HepG2 (cell line): Measurements from ENCODE around the gene FAM98A. TPM values are rescaled to one million over a fixed set of nuclear protein-coding genes. Genes with fewer than 3 reads are reported as not detected.

Source experiments
- MXI1 ChIP-seq: IDR thresholded peaks from 3 replicates; pipeline ENCODE4 v1.6.1; 2012; ENCODE audit warnings: low read depth, low read length, inconsistent platforms, borderline replicate concordance
- PAWR ChIP-seq: sonication (generic); formaldehyde crosslinking; IDR thresholded peaks from 2 replicates; pipeline ENCODE4 v1.4.0; 2020; ENCODE audit warnings: missing genetic modification reagents, mild to moderate bottlenecking, borderline replicate concordance
- RBM39 ChIP-seq: fragments of 200-400 bp; formaldehyde crosslinking; IDR thresholded peaks from one replicate; pipeline ENCODE4 v1.6.1; 2018; ENCODE audit warnings: antibody characterized with exemption, mild to moderate bottlenecking, low read depth, low read length; ENCODE audit not compliant: poor library complexity, severe bottlenecking
- ZBTB40 ChIP-seq, 2 experiments: fragments of 450-650 bp in 1 of 2; sonication (generic) in 1 of 2; formaldehyde crosslinking in 1 of 2; IDR thresholded peaks; 2 replicates each; pipeline versions ENCODE4 v1.6.1 to v1.8.0; 2016 to 2022; ENCODE audit warnings: antibody characterized with exemption in 1 of 2, mild to moderate bottlenecking in 1 of 2, missing genetic modification reagents in 1 of 2
- ZNF136 ChIP-seq: sonication (generic); formaldehyde crosslinking; IDR thresholded peaks from 2 replicates; pipeline ENCODE4 v1.8.1; 2022; ENCODE audit warnings: low read depth, mild to moderate bottlenecking, moderate library complexity, missing genetic modification reagents
- ZNF432 ChIP-seq: sonication (generic); formaldehyde crosslinking; IDR thresholded peaks from 2 replicates; pipeline ENCODE4 v1.5.0; 2020; ENCODE audit warnings: missing genetic modification reagents, mild to moderate bottlenecking, borderline replicate concordance
- ZNF800 ChIP-seq: sonication (generic); formaldehyde crosslinking; IDR thresholded peaks from 2 replicates; pipeline ENCODE4 v1.4.0; 2020; ENCODE audit warnings: missing genetic modification reagents
- ZNF891 ChIP-seq: sonication (generic); formaldehyde crosslinking; IDR thresholded peaks from 2 replicates; pipeline ENCODE4 v1.5.0; 2020; ENCODE audit warnings: mild to moderate bottlenecking, missing genetic modification reagents
- polyA plus RNA-seq, 8 experiments: library from polyadenylated mRNA; depleted of rRNA in 3 of 8; stranded (reverse) in 7 of 8; unstranded in 1 of 8; fragments of >200 nt; fragmentation: Illumina TruSeq in 4 of 8; extraction: Trizol in 4 of 8; gene quantifications; 2 replicates each; pipeline versions ENCODE4 v1.2.1 to v1.2.3, GENCODE V29; 2011 to 2016; ENCODE audit warnings: low read depth in 4 of 8, missing spikeins in 1 of 8, mixed read lengths in 1 of 8; ENCODE audit not compliant: insufficient read depth in 1 of 8
- total RNA-seq, 5 experiments: library from RNA; depleted of rRNA; stranded (reverse); fragments of >200 nt; fragmentation: Illumina TruSeq; extraction: Trizol; gene quantifications; 2 replicates each; pipeline ENCODE4 v1.2.3, GENCODE V29; 2016; ENCODE audit warnings: low read depth in 1 of 5
- TF ChIP-seq, protein P1 (sequence below): sonication (generic); formaldehyde crosslinking; IDR thresholded peaks from 2 replicates; pipeline ENCODE4 v1.4.0; 2020; ENCODE audit warnings: mild to moderate bottlenecking, missing genetic modification reagents, borderline replicate concordance

Gene FAM98A
- total and polyA plus RNA-seq, 2 of the 13 experiments (the other 11 are each of a cell fraction or from before 2014, with no cell fraction given), result 44.0 to 61.4 TPM

DNA sequence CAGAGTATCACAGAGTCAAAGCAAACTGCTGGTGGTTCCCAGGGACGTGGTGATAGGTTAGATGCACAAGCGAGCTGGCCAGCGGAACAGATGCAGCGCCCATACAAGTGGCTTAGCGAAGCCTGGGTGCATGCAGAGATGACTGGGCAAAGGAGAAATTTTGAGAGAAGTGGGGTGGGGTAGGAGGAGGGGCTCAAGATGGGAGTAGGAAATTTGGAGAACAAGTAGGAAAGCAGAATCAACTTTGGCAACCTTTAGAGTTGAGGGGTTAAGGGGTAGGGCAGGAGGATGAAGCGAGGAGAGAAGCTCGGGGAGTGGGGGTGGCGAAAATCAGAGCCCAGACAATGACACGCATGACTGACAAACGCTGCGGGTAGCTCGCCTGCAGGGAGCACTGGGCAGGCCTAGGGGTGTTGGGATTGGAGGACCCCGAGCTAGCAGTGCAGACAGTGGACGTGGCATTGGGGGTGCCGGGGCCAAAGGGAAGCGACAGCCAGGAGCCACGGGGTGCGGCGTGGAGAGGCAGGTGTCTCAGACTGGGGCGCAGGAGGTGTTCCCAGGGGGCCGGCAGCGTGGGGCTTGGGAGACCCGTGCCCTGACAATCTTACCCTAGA lies 431 bp downstream of the FAM98A start (continued):
- TF ChIP-seq ZBTB40 (IDR thresholded peaks at IDR 0.05) (no peak), ZBTB40 (CRISPR knock-in tag; IDR thresholded peaks at IDR 0.05) (0 out of 2 replicates have a peak, but pooled peaks have one; percentile 10), ZNF891 (CRISPR knock-in tag) (peak; percentile 53; the same call in 1 of the 2 replicates), MXI1 (peak; percentile 36; the same call in 1 of the 3 replicates), ZNF136 (CRISPR knock-in tag) (no peak), ZNF432 (CRISPR knock-in tag) (no peak), PAWR (CRISPR knock-in tag) (0 out of 2 replicates have a peak, but pooled peaks have one; percentile 52), RBM39 (peak; percentile 53), ZNF800 (CRISPR knock-in tag) (no peak)
- TF ChIP-seq, protein P1, sequence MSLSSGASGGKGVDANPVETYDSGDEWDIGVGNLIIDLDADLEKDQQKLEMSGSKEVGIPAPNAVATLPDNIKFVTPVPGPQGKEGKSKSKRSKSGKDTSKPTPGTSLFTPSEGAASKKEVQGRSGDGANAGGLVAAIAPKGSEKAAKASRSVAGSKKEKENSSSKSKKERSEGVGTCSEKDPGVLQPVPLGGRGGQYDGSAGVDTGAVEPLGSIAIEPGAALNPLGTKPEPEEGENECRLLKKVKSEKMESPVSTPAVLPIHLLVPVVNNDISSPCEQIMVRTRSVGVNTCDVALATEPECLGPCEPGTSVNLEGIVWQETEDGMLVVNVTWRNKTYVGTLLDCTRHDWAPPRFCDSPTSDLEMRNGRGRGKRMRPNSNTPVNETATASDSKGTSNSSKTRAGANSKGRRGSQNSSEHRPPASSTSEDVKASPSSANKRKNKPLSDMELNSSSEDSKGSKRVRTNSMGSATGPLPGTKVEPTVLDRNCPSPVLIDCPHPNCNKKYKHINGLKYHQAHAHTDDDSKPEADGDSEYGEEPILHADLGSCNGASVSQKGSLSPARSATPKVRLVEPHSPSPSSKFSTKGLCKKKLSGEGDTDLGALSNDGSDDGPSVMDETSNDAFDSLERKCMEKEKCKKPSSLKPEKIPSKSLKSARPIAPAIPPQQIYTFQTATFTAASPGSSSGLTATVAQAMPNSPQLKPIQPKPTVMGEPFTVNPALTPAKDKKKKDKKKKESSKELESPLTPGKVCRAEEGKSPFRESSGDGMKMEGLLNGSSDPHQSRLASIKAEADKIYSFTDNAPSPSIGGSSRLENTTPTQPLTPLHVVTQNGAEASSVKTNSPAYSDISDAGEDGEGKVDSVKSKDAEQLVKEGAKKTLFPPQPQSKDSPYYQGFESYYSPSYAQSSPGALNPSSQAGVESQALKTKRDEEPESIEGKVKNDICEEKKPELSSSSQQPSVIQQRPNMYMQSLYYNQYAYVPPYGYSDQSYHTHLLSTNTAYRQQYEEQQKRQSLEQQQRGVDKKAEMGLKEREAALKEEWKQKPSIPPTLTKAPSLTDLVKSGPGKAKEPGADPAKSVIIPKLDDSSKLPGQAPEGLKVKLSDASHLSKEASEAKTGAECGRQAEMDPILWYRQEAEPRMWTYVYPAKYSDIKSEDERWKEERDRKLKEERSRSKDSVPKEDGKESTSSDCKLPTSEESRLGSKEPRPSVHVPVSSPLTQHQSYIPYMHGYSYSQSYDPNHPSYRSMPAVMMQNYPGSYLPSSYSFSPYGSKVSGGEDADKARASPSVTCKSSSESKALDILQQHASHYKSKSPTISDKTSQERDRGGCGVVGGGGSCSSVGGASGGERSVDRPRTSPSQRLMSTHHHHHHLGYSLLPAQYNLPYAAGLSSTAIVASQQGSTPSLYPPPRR, result 0 out of 2 replicates have a peak, but pooled peaks have one; percentile 29
